ENCODE data around the gene SLC34A1. TPM values are rescaled to one million over a fixed set of nuclear protein-coding genes. Genes with fewer than 3 reads are reported as not detected.
"Not testable (repeated sequence)": the region's sequence is repeated elsewhere in the genome, so short reads cannot be mapped to it uniquely, and the experiment has no call there.

SLC34A1 gene
- total RNA-seq, 1 donor from 2014 or later: not detected

DNA sequence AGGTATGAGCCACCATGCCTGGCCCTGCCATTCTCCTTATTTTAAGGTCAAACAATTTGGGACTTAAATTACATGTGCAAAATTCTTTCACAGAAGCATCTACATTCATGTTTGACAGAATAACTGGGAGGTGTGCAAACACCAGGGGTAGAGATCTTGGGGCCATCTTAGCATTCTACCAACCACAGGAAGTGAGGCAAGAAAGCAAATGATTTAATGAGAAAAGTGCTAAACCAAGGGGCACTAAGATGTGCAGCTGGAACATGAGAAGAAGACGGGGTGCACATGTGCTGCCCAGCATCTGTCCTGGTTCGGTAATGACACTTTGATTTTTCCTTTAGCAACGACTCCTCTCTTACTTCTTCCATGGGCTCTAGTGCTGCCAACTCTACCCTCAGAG lies 26.3 kb downstream of the SLC34A1 start:
- no peak for DNase-seq (ENCODE audit: low spot score)

DNA sequence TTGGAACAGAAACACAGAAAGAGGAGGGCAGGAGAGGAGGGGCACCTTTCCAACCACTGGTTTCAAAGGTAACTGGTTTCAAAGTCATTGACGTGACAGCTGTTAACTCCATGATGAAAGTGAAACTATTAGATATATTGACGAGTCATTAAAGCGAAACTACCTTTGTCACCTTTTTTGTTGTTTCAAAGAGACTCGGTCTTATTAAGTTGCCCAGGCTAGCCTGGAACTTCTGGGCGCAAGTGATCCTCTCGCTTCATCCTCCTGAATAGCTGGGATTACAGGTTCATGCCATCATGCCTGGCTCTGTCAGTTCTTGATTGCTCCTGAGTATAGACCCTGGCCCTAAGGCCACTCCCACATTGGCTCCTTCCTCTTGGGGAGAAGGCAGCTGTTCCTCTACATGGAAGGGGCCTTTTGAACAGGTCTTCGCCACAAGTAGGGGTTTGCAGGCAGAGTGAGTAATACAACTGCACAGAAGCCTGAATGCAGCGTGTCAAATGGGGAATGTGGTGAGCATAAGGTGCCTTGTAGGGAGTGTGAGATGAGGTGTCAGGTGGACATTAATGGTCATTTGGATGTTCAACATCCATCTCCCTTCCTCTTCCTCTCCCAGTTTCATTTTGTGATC lies 28.5 kb downstream of the SLC34A1 start:
- DNase-seq (ENCODE audit: low spot score): no peak

DNA sequence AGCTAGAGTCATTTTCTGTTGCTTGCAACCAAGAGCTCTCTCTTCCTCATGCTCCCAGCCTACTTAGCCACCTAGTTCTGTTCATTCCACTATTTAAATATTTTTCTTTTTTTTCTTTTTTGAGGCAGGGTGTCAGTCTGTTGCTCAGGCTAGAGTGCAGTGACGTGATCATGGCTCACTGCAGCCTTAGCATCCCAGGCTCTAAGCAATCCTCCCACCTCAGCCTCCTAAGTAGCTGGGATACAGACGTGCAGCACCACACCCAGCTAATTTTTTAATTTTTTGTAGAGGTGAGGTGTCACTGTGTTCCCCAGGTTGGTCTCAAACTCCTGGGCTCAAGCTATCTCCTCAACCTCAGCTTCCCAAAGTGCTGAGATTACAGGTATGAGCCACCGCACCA lies 30.2 kb downstream of the SLC34A1 start:
- no peak for DNase-seq (ENCODE audit: low spot score)

DNA sequence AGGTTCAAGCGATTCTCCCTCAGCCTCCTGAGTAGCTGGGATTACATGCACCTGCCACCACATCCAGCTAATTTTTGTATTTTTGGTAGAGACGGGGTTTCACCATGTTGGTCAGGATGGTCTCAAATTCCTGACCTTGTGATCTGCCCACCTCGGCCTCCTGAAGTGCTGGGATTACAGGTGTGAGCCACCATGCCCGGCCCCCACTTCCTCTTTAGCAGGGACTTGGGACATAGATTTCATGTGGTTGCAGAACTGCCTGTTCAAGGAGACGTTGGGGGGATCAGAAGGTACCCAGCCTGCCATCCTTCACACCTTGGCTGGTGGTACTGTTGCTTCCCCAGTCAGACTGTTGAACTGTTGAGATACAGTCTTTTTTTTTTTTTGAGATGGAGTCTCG lies 32.8 kb downstream of the SLC34A1 start:
- not testable (repeated sequence) for DNase-seq (ENCODE audit: low spot score)

DNA sequence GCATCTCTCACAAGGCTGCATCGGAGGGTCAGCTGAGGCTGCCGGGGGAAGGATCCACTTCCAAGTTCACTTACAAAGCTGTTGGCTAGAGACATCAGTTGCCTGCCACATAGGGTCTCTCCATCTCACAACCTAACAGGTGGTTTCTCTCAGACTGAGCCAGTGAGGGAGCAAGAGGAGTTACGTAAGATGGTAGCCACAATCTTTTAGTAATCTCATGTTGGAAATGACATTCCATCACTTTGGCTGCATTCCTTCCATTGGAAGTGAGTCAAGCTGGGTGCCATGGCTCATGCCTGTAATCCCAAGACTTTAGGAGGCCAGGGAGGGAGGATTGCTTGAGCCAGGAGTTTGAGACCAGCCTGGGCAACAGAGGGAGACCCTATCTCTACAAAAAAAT lies 34.8 kb downstream of the SLC34A1 start:
- no peak for DNase-seq (ENCODE audit: low spot score)

DNA sequence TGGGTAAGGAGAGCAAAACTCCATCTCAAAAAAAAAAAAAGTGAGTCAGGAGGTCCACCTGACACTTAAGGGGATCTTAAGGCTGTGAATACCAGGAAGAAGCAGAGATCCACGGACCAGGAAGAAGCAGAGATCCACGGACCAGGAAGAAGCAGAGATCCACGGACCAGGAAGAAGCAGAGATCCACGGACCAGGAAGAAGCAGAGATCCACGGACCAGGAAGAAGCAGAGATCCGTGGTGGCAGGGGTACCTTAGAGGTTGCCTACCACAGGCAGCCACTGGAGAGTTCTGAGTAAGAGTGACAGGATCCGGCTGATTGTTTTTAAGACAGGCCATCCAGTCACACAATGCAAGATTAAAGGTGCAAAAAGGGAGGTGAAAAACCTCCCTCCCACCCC lies 36.2 kb downstream of the SLC34A1 start:
- not testable (repeated sequence) for DNase-seq (ENCODE audit: low spot score)

DNA sequence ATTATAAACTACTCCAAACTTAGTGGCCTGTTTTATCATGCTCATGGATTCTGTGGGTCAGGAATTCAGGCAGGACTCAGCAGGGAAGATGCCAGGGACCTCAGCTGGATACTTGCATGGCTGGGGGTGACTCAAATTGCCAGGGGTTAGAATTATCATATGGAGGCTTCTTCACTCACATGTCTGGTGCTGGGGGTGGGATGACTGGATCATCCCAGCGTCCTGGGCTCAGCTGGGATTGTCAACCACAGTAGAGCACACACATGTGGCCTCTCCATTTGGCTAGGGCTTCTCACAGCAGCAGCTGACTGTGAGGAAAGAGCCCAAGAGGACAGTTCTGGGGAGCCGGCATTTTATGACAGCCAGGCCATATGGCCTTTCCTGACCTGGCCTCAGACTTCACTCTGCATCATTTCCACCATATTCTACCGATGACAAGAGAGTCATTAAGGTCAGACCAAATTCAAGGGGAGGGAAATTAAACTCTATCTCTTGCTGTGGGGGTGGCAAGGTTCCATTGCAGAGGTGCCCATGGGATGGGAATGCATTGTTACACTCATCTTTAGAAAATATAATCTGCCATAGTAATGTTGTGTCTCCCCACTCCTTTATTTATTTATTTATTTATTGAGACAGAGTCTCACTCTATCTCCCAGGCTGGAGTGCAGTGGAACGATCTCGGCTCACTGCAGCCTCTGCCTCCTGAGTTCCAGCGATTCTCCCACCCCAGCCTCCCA lies 37.0 kb downstream of the SLC34A1 start:
- no peak for DNase-seq (ENCODE audit: low spot score)

DNA sequence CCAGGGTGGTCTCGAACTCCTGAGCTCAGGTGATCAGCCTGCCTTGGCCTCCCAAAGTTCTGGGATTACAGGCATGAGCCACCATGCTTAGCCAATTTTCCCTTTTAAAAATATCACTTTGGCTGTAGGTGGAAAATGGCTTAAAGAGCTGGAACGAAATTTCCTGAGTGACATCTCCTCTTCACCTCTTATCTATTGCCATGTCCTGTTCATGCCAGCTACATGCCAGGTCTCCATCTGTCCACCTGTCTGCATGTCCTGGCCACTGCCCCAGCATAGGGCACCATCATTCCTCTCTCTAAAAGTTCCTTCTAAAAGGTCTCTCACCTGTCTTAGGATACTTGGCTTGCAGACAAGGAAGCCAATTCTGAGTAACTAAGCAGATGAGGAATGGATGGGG lies 39.4 kb downstream of the SLC34A1 start:
- DNase-seq (ENCODE audit: low spot score): no peak

DNA sequence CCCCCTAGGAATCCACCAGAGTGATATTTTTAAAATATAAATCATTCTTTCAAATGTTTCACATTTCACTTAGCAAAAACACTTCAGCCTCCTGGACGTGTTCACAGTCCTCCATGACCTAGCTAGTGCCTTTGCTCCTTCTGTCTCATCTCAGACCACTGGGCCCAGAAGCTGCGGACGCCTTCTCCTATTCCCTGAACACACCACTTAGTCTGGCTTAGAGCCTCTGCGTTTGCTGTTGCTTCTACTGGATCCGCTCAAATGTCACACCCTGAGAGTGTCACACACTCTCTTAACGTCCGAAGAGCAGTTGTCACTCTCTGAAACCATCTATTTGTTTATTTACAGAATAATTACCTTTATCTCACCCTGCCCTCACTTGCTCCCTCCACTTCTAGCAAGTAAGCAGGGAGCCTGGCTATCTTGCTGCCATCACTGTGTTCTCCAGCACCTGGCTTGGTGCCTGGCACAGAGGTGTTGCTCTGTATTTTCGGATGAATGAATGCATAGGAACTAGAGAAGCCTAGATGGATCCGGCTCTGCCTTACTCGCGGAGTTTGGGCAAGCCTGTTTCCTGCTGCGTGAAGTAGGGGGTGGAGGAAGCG lies 41.1 kb downstream of the SLC34A1 start:
- DNase-seq (ENCODE audit: low spot score): no peak

DNA sequence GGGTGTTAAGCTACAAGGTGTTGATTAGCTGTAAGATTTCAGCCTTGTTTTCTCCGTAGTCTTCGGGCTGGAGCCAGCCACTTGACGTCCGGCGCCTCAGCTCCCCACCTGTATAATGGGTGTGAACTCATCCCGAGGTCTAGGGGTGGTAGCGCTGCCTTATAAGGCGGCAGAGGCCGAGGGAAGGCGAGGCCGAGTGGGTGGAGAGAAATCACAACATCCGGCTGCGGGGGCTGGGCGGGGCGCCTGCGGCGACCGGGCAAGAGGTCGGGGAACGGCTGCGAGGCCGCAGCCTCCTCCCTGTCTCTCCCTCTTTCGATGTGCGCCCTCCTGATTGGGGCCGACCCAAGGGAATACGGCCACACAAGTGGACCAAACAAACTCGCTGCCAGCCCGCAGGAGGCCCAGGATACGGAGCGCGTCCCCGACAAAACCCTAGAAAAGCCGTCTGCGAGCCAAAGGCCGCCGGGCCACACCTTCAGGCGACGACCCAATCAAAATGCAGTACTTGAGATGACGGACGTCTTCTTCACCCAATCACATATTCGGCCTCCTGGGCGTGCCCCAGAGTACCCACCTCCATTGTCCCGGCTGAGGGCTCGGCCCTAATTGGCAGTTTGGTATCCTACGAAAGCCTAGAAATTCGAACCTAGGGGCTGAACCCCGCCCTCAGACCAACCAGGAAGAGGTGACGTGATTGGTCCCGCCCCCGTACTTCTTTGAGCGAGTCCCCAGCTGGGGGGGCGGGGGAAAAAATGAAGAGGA lies 41.7 kb downstream of the SLC34A1 start:
- peak; percentile 100 for DNase-seq (ENCODE audit: low spot score)

DNA sequence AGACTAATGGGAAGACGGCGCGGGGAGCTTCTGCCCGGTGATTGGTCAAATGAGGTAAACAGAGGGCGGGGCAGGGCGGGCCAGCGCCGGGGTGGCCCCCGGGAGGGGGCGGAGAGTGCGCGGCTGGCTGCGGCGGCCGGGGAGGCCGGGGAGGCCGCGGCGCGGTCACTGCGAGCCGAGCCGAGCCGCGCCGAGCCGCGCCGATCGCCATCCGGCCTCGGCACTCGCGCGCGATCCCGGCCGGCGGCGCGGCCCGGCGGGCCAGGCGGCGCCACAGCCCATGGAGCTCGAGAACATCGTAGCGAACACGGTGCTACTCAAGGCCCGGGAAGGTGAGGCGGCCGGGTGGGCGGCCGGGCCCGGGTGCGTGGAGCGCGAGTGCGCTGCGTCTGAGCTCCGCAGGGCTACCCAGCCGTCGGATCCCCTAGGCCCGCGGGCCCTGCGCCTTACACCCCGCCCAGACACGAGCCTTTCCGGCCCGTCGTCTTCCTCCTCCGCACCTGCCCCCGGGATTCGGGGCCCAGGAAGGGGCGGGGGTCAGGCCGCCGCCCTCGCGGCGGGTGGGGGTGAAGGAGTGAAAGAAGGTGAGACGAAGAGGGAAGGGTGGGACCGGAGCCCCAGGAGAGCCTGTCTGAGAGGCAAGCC lies 42.5 kb downstream of the SLC34A1 start, which contains the start of gene GRK6:
Gene GRK6 (plus strand): TSS at position 111 of the 645 bp plus-strand sequence. CDS start 170 bp downstream, at position 281.
- peak; percentile 69 for DNase-seq (ENCODE audit: low spot score)

DNA sequence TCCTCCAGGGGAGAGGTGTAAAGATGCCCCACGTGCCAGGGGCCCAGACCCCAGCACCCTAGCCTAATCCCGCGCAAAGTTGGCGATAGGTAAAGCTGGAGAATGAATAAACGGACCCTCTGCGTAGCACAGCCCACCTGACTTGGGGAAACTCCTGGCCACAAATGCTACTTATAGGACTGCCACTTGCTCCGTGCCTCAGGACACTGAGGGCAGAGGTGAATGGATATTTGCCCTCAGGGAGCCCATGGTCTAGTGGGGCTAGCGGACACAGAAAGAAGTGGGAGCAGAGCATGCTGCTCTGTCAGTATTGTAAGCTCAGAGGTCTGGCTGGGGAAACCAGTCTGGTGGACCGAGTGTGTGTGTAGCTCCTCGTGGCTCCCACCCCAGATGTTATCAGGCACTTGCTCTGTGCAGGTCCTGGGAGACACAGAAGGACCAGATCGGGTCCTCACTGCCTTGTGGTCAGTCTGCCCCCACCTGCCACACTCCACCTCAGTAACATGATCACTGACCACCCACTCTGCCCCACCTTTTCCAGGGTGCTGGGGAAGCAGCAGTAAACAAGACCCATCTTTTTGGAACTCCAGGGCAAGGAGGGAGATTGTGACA lies 43.1 kb downstream of the SLC34A1 start:
- DNase-seq (ENCODE audit: low spot score): no peak

DNA sequence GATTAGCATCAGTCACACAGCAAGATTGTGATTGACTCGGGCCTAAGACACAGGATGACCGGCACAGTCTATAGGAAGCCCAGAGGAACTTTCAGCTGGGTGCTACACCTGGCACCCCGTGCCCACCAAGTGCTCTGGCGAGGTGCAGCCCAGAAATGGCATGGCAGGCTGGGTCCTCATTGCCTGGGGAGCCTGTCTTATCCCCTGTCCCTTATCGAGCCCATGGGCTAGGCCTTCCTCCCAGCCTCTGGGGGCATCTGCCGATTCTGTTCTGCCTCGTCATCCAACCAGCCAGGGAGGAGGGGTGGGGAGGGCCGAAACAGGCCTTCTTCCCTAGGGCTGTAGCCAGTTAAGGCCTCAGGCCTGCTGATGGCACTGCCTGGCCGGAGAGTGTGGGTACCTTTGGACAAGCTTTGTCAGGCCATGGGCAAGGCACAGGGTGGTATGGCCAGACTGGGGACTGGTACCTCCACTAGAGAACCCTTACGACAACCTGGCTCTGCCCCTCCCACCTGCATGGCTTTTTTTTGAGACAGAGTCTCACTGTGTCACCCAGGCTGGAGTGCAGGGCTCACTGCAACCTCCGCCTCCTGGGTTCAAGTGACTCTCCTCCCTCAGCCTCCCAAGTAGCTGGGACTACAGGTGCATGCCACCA lies 43.8 kb downstream of the SLC34A1 start:
- DNase-seq (ENCODE audit: low spot score): no peak

DNA sequence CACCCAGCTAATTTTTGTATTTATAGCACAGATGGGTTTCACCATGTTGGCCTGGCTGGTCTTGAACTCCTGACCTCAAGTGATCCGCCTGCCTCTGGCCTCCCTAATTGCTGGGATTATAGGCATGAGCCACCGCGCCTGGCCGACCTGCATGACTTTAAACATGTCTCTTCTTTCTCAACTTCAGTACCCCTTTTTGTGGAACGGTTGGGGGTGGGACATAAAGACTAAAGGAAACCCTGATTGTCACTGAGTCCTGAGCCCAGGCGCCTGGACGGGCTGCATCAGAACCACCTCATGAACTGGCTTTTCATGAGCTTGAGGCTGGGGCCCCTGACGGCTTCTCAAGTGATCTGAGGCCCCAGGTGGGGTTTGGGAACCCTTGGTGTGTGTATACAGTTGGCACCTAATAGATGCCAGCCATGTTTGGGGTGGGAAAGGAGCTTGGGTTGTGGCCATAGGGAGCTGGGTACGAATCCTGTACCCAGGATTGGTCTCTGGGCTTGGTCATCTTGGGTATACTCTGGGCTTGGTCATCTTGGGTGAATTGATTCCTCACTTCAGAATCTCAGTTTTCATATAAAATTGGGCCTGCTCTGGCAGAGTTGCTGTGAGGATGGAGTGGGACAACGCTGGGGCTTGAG lies 44.5 kb downstream of the SLC34A1 start:
- no peak for DNase-seq (ENCODE audit: low spot score)

DNA sequence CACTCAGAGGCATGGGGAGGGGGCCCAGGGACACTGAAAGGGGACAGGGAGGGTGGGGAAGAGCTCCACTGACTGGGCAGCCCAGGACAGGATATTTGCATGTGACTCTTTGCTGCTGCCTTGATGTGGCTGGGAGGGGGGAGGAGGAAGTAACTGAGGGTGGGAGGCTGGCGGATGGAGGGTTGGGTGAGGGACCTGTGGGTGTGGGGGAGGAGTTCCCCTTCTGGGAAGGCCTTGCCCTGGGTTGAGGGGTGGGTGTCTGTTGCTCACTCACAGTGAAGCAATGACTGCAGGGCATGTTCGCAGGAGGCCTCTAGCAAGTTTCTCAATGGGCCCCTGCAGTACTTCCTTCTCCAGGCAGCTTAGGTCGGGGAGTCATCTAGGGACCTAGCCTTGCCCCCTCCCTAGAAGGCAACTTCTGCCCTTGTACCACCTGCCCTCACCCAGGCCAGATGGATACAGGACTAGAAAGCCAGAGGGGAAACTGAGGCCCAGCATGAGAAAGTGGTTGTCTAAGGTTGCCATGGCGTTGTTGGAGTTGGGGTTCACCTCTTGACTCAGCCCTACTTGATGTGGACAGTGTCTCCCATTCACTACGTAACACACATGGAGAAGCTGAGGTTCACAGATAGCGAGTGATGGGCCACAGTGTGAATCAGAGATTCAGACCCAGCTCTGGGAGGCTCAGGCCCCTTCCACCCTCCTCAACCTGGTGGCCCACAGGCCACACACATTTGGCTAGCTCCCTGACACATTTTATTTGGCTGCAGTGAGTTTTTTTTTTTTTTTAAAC lies 45.2 kb downstream of the SLC34A1 start:
- DNase-seq (ENCODE audit: low spot score): peak; percentile 72

DNA sequence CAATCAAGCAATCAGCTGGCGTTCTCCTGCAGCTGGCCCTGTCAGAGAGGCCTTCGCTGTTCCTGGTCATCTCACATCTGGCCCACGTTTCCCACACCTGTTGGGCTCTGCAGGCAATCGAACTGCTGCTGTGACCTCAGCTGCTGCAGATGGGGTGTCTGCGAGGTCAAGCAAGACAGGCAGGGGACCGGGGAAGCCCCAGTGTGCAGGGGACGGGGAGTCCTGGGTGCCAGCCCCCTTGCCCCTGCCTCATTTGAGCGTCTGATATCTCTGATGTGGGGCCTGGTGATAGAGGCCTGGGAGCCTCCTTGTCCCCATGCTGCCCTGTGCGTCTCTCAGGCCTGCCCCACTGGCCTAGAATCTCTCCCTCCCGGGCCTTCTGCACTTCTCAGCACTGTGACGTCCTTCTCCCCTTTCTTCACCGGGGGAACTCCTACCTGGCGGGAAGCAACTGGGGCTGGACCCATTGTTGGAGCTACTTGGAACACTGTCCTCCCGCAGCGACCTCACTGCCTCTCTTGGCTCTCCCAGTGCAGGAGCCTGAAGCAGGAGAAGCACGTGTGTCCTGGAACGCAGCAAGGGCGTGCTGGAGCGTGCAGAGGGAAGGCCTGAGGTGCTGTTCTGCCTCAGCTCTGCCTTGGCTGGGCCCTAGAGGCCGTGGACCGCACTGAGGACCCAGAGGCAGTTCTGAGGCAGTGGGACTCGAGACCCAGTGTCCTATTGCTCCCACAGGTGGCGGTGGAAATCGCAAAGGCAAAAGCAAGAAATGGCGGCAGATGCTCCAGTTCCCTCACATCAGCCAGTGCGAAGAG lies 46.1 kb downstream of the SLC34A1 start:
- DNase-seq (ENCODE audit: low spot score): no peak

DNA sequence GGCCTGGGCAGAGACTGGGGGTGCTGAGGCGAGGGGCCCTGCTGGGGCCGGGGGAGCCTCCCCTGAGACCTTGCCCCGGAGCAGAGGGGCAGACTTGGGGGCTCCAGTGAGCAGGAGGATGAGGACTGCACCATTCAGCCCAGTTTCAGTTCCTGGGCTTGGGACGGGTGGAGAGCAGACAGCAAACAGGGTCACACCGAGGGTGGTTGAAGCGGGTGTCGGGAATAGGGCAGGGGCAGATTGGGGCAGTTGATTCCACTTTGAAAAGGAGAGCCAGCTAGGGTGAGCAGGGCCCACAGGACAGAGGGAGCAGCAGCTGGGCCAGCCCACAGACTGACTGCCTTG lies 46.7 kb downstream of the SLC34A1 start:
- DNase-seq (ENCODE audit: low spot score): no peak

DNA sequence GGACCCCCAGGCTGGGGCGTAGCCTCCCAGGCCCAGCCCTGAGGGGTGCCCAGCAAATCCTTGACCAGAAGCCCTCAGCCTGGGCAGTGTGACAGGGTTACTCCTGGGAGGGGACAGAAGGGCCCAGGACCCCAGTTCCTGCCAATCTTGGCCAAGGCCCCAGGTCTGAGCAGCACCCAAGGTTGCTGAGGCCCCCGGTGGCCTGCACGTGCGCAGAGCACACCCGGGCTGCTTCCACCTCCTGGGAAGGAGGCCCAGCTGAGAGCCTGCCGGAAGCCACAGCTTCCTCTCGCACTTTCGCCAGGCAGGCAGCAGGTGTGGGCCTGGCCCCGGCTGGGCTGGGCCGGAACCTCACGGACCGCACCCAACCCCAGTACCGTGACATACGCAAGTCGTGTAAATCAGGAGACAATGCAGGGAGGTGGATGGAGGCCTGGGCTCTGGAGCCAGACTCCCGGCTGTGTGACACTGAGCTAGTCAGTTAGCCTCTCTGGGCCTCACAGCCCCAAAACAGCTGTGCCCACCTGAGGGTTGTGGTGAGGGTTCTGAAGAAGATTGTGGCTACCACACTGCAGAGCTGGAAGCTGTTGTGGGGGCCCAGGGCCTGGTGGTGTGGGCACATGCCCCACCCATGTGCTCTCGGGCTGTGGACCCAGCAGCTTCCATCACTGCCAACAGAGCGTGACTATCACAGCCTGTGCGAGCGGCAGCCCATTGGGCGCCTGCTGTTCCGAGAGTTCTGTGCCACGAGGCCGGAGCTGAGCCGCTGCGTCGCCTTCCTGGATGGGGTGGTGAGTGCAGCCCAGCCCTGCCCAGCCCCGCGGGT lies 47.3 kb downstream of the SLC34A1 start:
- no peak for DNase-seq (ENCODE audit: low spot score)
